Neuron (in vitro differentiated cells): ENCODE data around the gene NME7.
"Not testable (repeated sequence)": the region's sequence is repeated elsewhere in the genome, so short reads cannot be mapped to it uniquely, and the experiment has no call there.

Source experiments
- H2AFZ ChIP-seq: one replicate; pipeline ENCODE4 v1.6.1; 2013; ENCODE audit warnings: low read depth, mild to moderate bottlenecking, inconsistent platforms, low read length, moderate library complexity
- H3K27me3 ChIP-seq: one replicate; pipeline ENCODE4 v1.6.1; 2013; ENCODE audit warnings: low read length; ENCODE audit not compliant: insufficient read depth
- H3K36me3 ChIP-seq: one replicate; pipeline ENCODE4 v1.6.1; 2013; ENCODE audit warnings: low read length; ENCODE audit not compliant: insufficient read depth
- H3K4me1 ChIP-seq: one replicate; pipeline ENCODE4 v1.6.1; 2013; ENCODE audit warnings: low read length; ENCODE audit not compliant: insufficient read depth
- H3K4me3 ChIP-seq: 2 replicates; pipeline ENCODE4 v1.5.1; 2013; ENCODE audit warnings: mild to moderate bottlenecking, low read length, moderate library complexity
- H3K9me3 ChIP-seq: one replicate; pipeline ENCODE4 v1.6.1; 2013; ENCODE audit warnings: low read length

Gene NME7

DNA sequence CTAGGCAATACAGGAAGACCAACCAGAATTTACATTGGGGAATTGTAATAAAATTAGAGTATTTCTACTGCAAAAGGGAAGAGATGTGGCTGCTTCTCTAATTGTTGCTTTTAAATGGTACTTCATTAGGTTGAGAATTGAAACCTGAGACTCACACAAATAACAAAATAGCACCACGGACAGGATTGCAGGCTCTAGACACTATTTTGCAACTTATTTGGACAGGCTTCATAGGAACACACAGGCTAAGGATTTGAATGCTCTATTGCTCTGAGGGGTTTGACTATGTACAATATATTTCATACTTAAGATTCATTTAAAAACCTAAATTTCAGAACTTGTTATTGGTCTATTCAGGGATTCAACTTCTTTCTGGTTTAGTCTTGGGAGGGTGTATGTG is 181.5 kb downstream of the NME7 start:
- Histone ChIP-seq H3K4me1 (no peaks in the 10 kb centered on the region), H3K4me3 (no peak overlapping the region), H2AFZ (no peak overlapping the region), H3K36me3 (no peaks in the 10 kb centered on the region), H3K27me3 (no peaks in the 10 kb centered on the region), H3K9me3 (no peaks in the 10 kb centered on the region)

DNA sequence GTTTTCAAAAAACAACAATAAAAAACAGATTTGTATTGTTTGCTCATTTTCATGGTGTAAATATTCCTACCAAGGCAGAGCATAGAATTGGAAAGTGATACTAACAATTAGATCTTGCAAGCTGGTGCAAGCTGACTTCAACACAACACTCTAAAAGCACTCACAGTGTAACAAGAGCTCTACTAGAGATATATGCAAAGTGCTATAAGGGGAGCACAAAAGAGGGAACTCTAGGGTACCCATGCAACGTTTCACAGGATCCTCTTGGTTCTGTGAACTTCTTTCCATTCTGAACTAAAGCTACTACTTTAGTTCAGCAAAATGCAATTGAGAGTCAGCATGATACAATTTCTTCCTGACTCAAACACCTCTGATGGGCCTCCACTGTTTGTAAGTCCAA is 182.8 kb downstream of the NME7 start:
- H3K27me3 ChIP-seq = no peaks in the 10 kb centered on the region
- H3K9me3 ChIP-seq = no peaks in the 10 kb centered on the region
- H3K4me1 ChIP-seq = no peaks in the 10 kb centered on the region
- no peaks in the 10 kb centered on the region for H3K36me3 ChIP-seq
- H2AFZ ChIP-seq = no peak overlapping the region
- H3K4me3 ChIP-seq = no peak overlapping the region

DNA sequence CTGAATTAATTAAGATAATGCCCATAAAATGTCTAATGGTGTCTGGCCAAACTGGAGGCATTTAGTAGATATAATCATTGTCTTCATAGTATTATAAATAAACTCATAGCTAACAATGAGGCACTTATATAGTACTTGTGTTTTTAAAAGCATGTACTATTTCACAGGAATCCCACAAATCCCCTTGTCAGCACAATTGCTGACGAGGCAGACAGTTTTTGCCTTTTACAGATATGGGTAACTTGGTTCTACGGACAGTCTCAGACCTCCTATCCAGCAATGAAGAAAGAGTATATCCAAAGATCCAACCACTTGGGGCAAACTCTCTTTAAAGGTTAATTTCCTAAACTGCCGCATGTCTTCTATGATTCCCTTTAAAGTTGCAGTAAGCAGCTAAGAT is 187.4 kb downstream of the NME7 start:
- Histone ChIP-seq H3K4me3 (no peak overlapping the region), H3K4me1 (no peaks in the 10 kb centered on the region), H3K9me3 (no peaks in the 10 kb centered on the region), H3K27me3 (no peaks in the 10 kb centered on the region), H2AFZ (no peak overlapping the region), H3K36me3 (no peaks in the 10 kb centered on the region)

- not testable (repeated sequence) for H3K4me3 ChIP-seq, H3K27me3 ChIP-seq, H3K4me1 ChIP-seq, H2AFZ ChIP-seq, H3K9me3 ChIP-seq, H3K36me3 ChIP-seq
Measured at GRCh38 chr1:169179431-169179830, 188.2 kb downstream of the NME7 start.

GRCh38 chr1:169175461-169175860 is 192.1 kb downstream of the NME7 start:
- no peaks in the 10 kb centered on the region for H3K27me3 ChIP-seq
- H3K4me1 ChIP-seq = no peaks in the 10 kb centered on the region
- no peaks in the 10 kb centered on the region for H3K9me3 ChIP-seq
- no peak overlapping the region for H3K4me3 ChIP-seq
- no peak overlapping the region for H2AFZ ChIP-seq
- no peaks in the 10 kb centered on the region for H3K36me3 ChIP-seq

DNA sequence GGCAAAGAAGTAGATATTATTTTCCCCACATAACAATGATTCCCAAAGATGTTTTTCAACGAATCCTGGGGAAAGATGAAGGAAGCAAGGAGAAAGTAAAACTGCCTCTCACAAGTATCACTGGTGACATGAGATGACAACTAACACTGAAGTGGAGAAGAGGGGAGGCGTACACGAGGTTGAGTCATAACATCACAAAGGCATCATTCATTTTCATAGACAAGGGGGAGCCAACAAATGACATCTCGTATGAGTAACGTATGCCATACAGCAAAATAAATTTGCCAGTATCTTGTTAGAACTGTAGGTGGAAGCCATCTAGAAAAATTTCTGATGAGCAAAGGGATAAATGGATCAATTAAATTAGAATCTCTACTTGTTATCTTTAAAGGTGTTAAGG is 204.5 kb downstream of the NME7 start:
- Histone ChIP-seq H2AFZ (no peak overlapping the region), H3K9me3 (no peaks in the 10 kb centered on the region), H3K27me3 (no peaks in the 10 kb centered on the region), H3K36me3 (no peaks in the 10 kb centered on the region), H3K4me1 (no peaks in the 10 kb centered on the region), H3K4me3 (no peak overlapping the region)

GRCh38 chr1:169161496-169162194 is 206.0 kb downstream of the NME7 start:
- H3K36me3 ChIP-seq = no peaks in the 10 kb centered on the region
- no peaks in the 10 kb centered on the region for H3K4me1 ChIP-seq
- H3K4me3 ChIP-seq = no peak overlapping the region
- H3K9me3 ChIP-seq = no peaks in the 10 kb centered on the region
- no peak overlapping the region for H2AFZ ChIP-seq
- no peaks in the 10 kb centered on the region for H3K27me3 ChIP-seq

GRCh38 chr1:169160845-169161495 is 206.6 kb downstream of the NME7 start:
- no peak overlapping the region for H2AFZ ChIP-seq
- H3K36me3 ChIP-seq = no peaks in the 10 kb centered on the region
- H3K27me3 ChIP-seq = no peaks in the 10 kb centered on the region
- no peak overlapping the region for H3K4me3 ChIP-seq
- no peaks in the 10 kb centered on the region for H3K9me3 ChIP-seq
- H3K4me1 ChIP-seq = no peaks in the 10 kb centered on the region

DNA sequence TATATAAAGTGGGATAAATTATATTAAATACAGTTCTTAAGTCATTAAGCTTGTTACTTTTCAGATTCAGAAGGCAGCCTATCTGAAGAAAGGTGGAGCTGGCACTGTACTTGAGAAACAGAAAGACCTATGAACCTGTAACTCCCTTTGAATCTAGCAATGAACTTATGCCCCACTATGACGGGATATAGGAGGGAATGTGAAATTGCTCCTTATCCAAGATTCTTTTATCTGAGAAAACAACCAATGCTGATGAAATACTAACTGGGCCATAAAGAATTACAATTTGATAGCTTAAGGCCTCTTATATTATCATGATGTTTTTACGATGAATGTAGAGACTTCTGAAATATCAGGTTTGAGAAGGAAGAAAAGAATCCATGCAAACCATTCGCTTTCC is 211.0 kb downstream of the NME7 start:
- Histone ChIP-seq H3K4me1 (no peaks in the 10 kb centered on the region), H3K27me3 (no peaks in the 10 kb centered on the region), H3K36me3 (no peaks in the 10 kb centered on the region), H3K9me3 (no peaks in the 10 kb centered on the region), H3K4me3 (no peak overlapping the region), H2AFZ (no peak overlapping the region)

- H3K4me1 ChIP-seq = no peaks in the 10 kb centered on the region
- H3K27me3 ChIP-seq = no peaks in the 10 kb centered on the region
- H3K36me3 ChIP-seq = no peaks in the 10 kb centered on the region
- H3K9me3 ChIP-seq = no peaks in the 10 kb centered on the region
- H2AFZ ChIP-seq = no peak overlapping the region
- no peak overlapping the region for H3K4me3 ChIP-seq
Measured at GRCh38 chr1:169155675-169156074, 211.9 kb downstream of the NME7 start.

GRCh38 chr1:169151338-169151837 is 216.2 kb downstream of the NME7 start:
- Histone ChIP-seq H3K4me1 (peaks cover 5% of the 10 kb centered on the region), H3K36me3 (no peaks in the 10 kb centered on the region), H2AFZ (no peak overlapping the region), H3K9me3 (no peaks in the 10 kb centered on the region), H3K4me3 (no peak overlapping the region), H3K27me3 (no peaks in the 10 kb centered on the region)

- Histone ChIP-seq H3K36me3 (no peaks in the 10 kb centered on the region), H3K4me1 (peaks cover 5% of the 10 kb centered on the region), H3K4me3 (no peak overlapping the region), H3K27me3 (no peaks in the 10 kb centered on the region), H3K9me3 (no peaks in the 10 kb centered on the region), H2AFZ (no peak overlapping the region)
Measured at GRCh38 chr1:169150641-169151337, 216.8 kb downstream of the NME7 start.

DNA sequence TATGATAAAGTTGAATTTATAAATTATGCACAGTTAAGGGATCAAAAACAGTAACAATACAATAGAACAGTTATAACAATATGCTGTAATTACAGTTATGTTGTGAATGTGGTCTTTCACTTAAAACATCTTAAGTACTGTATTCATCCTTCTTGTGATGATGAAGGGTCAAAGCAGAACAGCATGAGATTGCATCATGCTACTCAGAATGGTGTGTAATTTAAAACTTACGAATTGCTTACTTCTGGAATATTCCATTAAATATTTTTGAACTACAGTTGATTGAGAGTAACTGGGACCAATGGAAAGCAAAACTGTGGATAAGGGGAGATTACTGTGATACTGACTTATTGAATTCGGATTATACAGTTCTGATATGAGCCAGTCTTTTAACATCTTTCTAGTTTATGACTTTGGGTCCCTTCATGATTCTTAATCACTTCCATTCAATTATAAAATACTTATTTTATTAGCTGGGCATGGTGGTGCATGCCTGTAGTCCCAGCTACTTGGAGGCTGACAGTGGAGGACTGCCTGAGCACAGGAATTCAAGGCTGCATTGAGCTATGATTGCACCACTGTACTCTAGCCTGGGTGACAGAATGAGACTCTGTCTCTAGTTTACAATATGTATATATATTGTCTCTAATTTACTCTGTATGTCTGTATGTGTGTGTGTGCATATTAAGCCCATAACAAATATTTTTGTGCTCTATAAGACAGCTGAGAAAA is 217.9 kb downstream of the NME7 start:
- Histone ChIP-seq H2AFZ (no peak overlapping the region), H3K4me1 (peaks cover 5% of the 10 kb centered on the region), H3K9me3 (no peaks in the 10 kb centered on the region), H3K4me3 (no peak overlapping the region), H3K27me3 (no peaks in the 10 kb centered on the region), H3K36me3 (no peaks in the 10 kb centered on the region)
